Fibroblast of mammary gland (primary cell): ENCODE measurements around the gene SLFN11.

Experiments
- DNase-seq: peaks from one replicate; pipeline ENCODE4 v3.0.0-alpha.2; 2010; ENCODE audit warnings: low read depth
- H3K4me3 ChIP-seq: 2 replicates; pipeline ENCODE4 v1.5.1; 2011; ENCODE audit warnings: low read depth, mild to moderate bottlenecking, low read length, moderate library complexity; ENCODE audit not compliant: control insufficient read depth
- TF ChIP-seq, protein P1 (sequence below): conservative IDR thresholded peaks from 2 replicates; pipeline ENCODE4 v1.5.1; 2011; ENCODE audit warnings: low read depth, low read length, inconsistent platforms; ENCODE audit not compliant: control insufficient read depth, insufficient read depth

SLFN11 gene

DNA sequence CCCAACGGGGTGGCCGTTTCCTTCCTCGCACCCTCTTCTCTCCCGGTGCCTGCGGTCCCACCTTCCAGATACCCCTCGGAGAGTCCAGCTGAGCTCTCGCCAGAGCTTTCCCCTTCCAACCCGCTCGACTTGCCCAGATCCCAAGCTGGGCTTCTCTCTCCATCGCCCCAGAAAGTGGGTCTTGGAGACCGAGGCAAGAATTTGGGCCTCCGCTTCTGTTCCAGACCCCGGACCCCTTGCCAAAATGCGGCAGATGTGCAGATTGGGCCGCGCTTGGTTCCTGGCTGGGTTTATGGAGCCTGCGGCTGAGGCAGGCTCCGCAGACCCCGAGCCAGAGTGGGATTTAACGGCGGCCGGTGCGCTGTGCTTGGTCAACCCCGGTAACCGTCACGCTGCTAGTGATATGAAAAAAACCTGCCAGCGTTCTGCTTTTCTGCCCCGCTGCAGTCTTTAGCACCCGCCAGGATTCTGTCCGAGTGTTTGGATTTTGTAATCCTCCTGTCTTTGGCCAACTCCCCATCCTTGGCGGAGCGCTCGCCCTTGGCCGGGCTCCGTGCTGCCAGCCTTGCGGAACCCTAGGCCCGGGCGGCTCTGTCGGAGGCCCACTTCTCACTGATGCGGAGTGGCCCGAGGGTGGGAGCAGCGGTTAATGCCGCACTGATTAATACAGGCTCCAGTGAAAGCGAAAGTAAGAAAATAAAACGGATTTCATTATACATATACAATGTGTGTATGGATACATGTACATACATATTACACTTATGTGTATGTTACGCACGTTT is 754 bp upstream of the SLFN11 start:
- H3K4me3 ChIP-seq, result peak overlapping the region; percentile 82
- TF ChIP-seq, protein P1, sequence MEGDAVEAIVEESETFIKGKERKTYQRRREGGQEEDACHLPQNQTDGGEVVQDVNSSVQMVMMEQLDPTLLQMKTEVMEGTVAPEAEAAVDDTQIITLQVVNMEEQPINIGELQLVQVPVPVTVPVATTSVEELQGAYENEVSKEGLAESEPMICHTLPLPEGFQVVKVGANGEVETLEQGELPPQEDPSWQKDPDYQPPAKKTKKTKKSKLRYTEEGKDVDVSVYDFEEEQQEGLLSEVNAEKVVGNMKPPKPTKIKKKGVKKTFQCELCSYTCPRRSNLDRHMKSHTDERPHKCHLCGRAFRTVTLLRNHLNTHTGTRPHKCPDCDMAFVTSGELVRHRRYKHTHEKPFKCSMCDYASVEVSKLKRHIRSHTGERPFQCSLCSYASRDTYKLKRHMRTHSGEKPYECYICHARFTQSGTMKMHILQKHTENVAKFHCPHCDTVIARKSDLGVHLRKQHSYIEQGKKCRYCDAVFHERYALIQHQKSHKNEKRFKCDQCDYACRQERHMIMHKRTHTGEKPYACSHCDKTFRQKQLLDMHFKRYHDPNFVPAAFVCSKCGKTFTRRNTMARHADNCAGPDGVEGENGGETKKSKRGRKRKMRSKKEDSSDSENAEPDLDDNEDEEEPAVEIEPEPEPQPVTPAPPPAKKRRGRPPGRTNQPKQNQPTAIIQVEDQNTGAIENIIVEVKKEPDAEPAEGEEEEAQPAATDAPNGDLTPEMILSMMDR, result no peak
- peak; percentile 68 for DNase-seq

DNA sequence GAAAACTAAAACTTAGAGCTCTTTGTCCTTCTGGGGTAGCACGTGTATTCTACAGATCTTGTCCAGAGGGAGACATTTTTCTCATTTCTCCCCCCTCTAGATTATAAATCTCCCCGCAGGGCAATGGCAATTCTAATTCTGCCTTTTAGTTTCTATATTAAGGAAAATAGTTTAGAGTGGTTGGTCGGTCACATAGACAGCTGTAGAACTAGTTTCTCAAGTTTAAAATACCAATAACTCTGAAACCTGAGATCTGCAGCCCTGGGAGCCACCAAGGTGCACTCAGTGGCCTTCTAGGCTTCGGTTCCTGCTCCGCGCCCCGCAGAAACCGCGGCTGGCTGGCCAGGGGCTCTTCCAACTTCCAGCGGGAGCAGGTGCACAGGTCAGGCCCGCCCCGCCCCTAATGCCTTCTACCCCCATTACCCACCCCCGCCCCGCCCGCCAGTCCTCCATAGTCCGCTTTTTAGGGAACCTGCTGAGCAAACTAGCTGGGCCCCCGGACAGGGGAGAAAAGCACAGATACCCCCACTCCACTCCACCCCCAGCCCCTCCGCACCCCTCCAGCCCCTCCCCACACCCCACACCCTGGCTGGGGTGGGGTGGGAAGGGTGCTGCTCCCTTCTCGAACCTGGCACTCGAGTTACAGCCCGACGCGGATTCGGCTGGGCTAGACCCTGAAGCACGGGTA is 431 bp downstream of the SLFN11 start:
- H3K4me3 ChIP-seq, result peak overlapping the region; percentile 82
- TF ChIP-seq, protein P1, result no peak
- peak; percentile 12 for DNase-seq

GRCh38 chr17:35371934-35372333 is 1.5 kb downstream of the SLFN11 start:
- peak overlapping the region; percentile 82 for H3K4me3 ChIP-seq
- TF ChIP-seq, protein P1, result no peak
- DNase-seq, result no peak

DNA sequence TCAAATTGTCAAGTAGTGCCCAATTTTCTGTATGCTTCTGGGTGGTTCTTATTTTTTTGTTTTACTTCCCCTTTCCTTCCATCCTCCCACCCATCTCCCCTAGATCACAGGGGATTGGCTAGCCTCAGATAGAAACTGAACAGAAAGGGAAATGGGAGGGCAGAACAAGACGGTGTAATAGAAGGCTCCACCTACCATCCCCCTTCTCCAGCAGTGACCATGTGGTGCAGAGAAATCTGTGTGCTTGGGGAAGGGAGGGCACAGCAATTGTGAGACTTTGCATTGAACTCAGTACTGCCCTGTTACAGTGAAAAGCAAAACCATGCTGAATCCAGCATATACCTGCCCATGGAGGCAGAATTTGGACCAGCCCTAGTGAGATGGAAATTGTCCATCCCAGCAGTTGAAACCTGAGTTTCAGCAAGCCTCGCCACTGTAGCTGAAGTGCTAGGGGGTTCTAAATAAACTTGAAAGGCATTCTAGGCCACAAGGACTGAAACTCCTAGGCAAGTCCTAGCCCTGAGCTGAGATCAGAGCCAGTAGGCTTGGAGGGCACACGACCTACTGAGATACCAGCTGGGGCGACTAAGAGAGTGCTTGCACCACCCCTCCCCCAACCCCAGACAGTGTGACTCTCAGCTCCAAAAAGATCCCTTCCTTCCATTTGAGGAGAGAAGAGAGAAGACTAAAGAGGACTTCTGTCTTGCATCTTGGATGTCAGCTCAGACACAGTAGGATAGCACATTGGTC is 5.2 kb downstream of the SLFN11 start:
- H3K4me3 ChIP-seq, result no peak overlapping the region
- TF ChIP-seq, protein P1, result no peak
- peak; percentile 20 for DNase-seq

- TF ChIP-seq, protein P1, result no peak
- no peak overlapping the region for H3K4me3 ChIP-seq
- DNase-seq, result no peak
These were observed 12.4 kb downstream of the SLFN11 start for GRCh38 chr17:35361027-35361426.

DNA sequence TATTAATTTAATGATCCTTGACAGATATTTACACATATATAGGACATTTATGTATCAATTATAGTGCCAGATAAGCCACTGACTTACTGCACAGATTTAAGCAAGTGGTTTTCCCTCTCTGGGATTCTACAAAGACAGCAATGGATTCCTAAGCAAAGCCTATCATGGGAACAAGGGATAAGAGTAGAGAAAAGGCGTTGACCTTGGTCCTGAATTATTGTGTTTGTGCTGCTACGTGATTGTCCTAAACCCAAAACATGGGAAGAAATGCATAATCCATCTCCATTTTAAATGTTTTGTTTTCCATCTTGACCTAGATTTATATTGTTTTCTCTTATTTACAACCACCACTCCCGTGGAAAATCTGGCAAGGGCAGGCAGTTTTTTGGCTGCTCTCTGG is 14.0 kb downstream of the SLFN11 start:
- TF ChIP-seq, protein P1, result no peak
- DNase-seq, result no peak
- H3K4me3 ChIP-seq, result no peak overlapping the region
